ENCODE results near the gene RAB26.
"Not testable (repeated sequence)": the region's sequence is repeated elsewhere in the genome, so short reads cannot be mapped to it uniquely, and the experiment has no call there.

Gene RAB26

GRCh38 chr16:2129251-2129650 lies 19.2 kb upstream of the RAB26 start:
- H3K27ac ChIP-seq; H3K36me3 ChIP-seq (ENCODE audit: control insufficient read depth, insufficient read depth, low read length); H2AFZ ChIP-seq; H3K27me3 ChIP-seq (ENCODE audit: control insufficient read depth, insufficient read depth, low read length); H3K4me1 ChIP-seq; H3K9ac ChIP-seq; H3K4me2 ChIP-seq (ENCODE audit: low read length); H3K4me3 ChIP-seq (ENCODE audit: low read depth, low read length); H3K9me3 ChIP-seq (ENCODE audit: control insufficient read depth, low read length): not testable (repeated sequence)
- H3K79me2 ChIP-seq, result peaks cover 43% of the 10 kb centered on the region

- H3K4me3 ChIP-seq (ENCODE audit: low read depth, low read length); H3K27ac ChIP-seq; H3K36me3 ChIP-seq (ENCODE audit: control insufficient read depth, insufficient read depth, low read length); H3K4me1 ChIP-seq; H3K27me3 ChIP-seq (ENCODE audit: control insufficient read depth, insufficient read depth, low read length); H2AFZ ChIP-seq; H3K9me3 ChIP-seq (ENCODE audit: control insufficient read depth, low read length); H3K4me2 ChIP-seq (ENCODE audit: low read length); H3K9ac ChIP-seq: not testable (repeated sequence)
- H3K79me2 ChIP-seq, result peaks cover 40% of the 10 kb centered on the region
Observed at GRCh38 chr16:2129890-2130447, 18.5 kb upstream of the RAB26 start.

- not testable (repeated sequence) for H2AFZ ChIP-seq; H3K36me3 ChIP-seq (ENCODE audit: control insufficient read depth, insufficient read depth, low read length); H3K9me3 ChIP-seq (ENCODE audit: control insufficient read depth, low read length); H3K9ac ChIP-seq; H3K4me1 ChIP-seq; H3K27me3 ChIP-seq (ENCODE audit: control insufficient read depth, insufficient read depth, low read length); H3K4me2 ChIP-seq (ENCODE audit: low read length); H3K27ac ChIP-seq; H3K4me3 ChIP-seq (ENCODE audit: low read depth, low read length)
- H3K79me2 ChIP-seq, result peaks cover 18% of the 10 kb centered on the region
Observed at GRCh38 chr16:2133797-2134196, 14.6 kb upstream of the RAB26 start.

GRCh38 chr16:2135071-2135470 lies 13.4 kb upstream of the RAB26 start:
- H3K9ac ChIP-seq; H3K4me1 ChIP-seq; H3K27ac ChIP-seq; H3K27me3 ChIP-seq (ENCODE audit: control insufficient read depth, insufficient read depth, low read length); H3K9me3 ChIP-seq (ENCODE audit: control insufficient read depth, low read length); H3K36me3 ChIP-seq (ENCODE audit: control insufficient read depth, insufficient read depth, low read length); H2AFZ ChIP-seq: not testable (repeated sequence)
- Histone ChIP-seq H3K4me3 (ENCODE audit: low read depth, low read length) (peak overlapping the region; percentile 27), H3K79me2 (peaks cover 15% of the 10 kb centered on the region), H3K4me2 (ENCODE audit: low read length) (peak overlapping the region; percentile 47)

- H3K27ac ChIP-seq, result peak within 1 kb of the TSS; percentile 53
- H2AFZ ChIP-seq, result peak within 1 kb of the TSS; percentile 79
- H3K4me3 ChIP-seq (ENCODE audit: low read depth, low read length), result peak within 1 kb of the TSS; percentile 27
- not testable (repeated sequence) for H3K9ac ChIP-seq; H3K9me3 ChIP-seq (ENCODE audit: control insufficient read depth, low read length); H3K79me2 ChIP-seq; H3K4me1 ChIP-seq; H3K27me3 ChIP-seq (ENCODE audit: control insufficient read depth, insufficient read depth, low read length); H3K36me3 ChIP-seq (ENCODE audit: control insufficient read depth, insufficient read depth, low read length)
- H3K4me2 ChIP-seq (ENCODE audit: low read length), result peak within 1 kb of the TSS; percentile 47
Observed at GRCh38 chr16:2135770-2136490, 12.5 kb upstream of the RAB26 start, which contains the start of gene PKD1. PKD1 (minus strand) TSS chr16:2135898; CDS start chr16:2135689, 209 bp downstream.

GRCh38 chr16:2142942-2143877 lies 5.2 kb upstream of the RAB26 start:
- Histone ChIP-seq H2AFZ (no peak overlapping the region), H3K27me3 (ENCODE audit: control insufficient read depth, insufficient read depth, low read length) (no peaks in the 10 kb centered on the region), H3K4me1 (peaks cover 5% of the 10 kb centered on the region), H3K4me2 (ENCODE audit: low read length) (no peak overlapping the region), H3K9ac (no peak overlapping the region), H3K79me2 (no peaks in the 10 kb centered on the region), H3K4me3 (ENCODE audit: low read depth, low read length) (no peak overlapping the region), H3K9me3 (ENCODE audit: control insufficient read depth, low read length) (no peaks in the 10 kb centered on the region), H3K36me3 (ENCODE audit: control insufficient read depth, insufficient read depth, low read length) (no peaks in the 10 kb centered on the region), H3K27ac (no peak overlapping the region)
- TF ChIP-seq CTCF (IDR thresholded peaks at IDR 0.05), result no peak

All from parathyroid adenoma (tissue), 2 donors.